ENCODE data around the gene TMC1.

The TMC1 gene

GRCh38 chr9:72675586-72675985, 154.2 kb downstream of the TMC1 start:
- Histone ChIP-seq H3K27ac (ENCODE audit: low read length) (no peak overlapping the region), H3K4me3 (ENCODE audit: low read length) (no peak overlapping the region), H3K9me3 (ENCODE audit: control insufficient read depth, insufficient read depth, low read length) (no peaks in the 10 kb centered on the region), H3K27me3 (ENCODE audit: control insufficient read depth, insufficient read depth, low read length) (no peaks in the 10 kb centered on the region), H3K4me1 (ENCODE audit: control insufficient read depth, insufficient read depth, low read length) (no peaks in the 10 kb centered on the region), H3K36me3 (ENCODE audit: control insufficient read depth, insufficient read depth, low read length) (no peaks in the 10 kb centered on the region)
- no peak for DNase-seq (ENCODE audit: low read depth, low spot score)
- no CpG with 5 or more reads among the region's 1 CpG for WGBS (ENCODE audit: insufficient coverage, insufficient read length)

- DNase-seq (ENCODE audit: low read depth, low spot score) = peak; percentile 84
- no CpG with 5 or more reads among the region's 2 CpGs for WGBS (ENCODE audit: insufficient coverage, insufficient read length)
- Histone ChIP-seq H3K27me3 (ENCODE audit: control insufficient read depth, insufficient read depth, low read length) (no peaks in the 10 kb centered on the region), H3K4me1 (ENCODE audit: control insufficient read depth, insufficient read depth, low read length) (no peaks in the 10 kb centered on the region), H3K4me3 (ENCODE audit: low read length) (no peak overlapping the region), H3K27ac (ENCODE audit: low read length) (no peak overlapping the region), H3K9me3 (ENCODE audit: control insufficient read depth, insufficient read depth, low read length) (no peaks in the 10 kb centered on the region), H3K36me3 (ENCODE audit: control insufficient read depth, insufficient read depth, low read length) (no peaks in the 10 kb centered on the region)
These were observed 159.3 kb downstream of the TMC1 start for GRCh38 chr9:72680593-72681282.

- no peak for DNase-seq (ENCODE audit: low read depth, low spot score)
- Histone ChIP-seq H3K9me3 (ENCODE audit: control insufficient read depth, insufficient read depth, low read length) (no peaks in the 10 kb centered on the region), H3K27me3 (ENCODE audit: control insufficient read depth, insufficient read depth, low read length) (no peaks in the 10 kb centered on the region), H3K4me1 (ENCODE audit: control insufficient read depth, insufficient read depth, low read length) (no peaks in the 10 kb centered on the region), H3K27ac (ENCODE audit: low read length) (no peak overlapping the region), H3K36me3 (ENCODE audit: control insufficient read depth, insufficient read depth, low read length) (no peaks in the 10 kb centered on the region), H3K4me3 (ENCODE audit: low read length) (no peak overlapping the region)
- WGBS (ENCODE audit: insufficient coverage, insufficient read length) = no CpG with 5 or more reads among the region's 1 CpG
These were observed 159.8 kb downstream of the TMC1 start for GRCh38 chr9:72681283-72681630.

- Histone ChIP-seq H3K36me3 (ENCODE audit: control insufficient read depth, insufficient read depth, low read length) (no peaks in the 10 kb centered on the region), H3K27ac (ENCODE audit: low read length) (no peak overlapping the region), H3K9me3 (ENCODE audit: control insufficient read depth, insufficient read depth, low read length) (no peaks in the 10 kb centered on the region), H3K4me3 (ENCODE audit: low read length) (no peak overlapping the region), H3K27me3 (ENCODE audit: control insufficient read depth, insufficient read depth, low read length) (no peaks in the 10 kb centered on the region), H3K4me1 (ENCODE audit: control insufficient read depth, insufficient read depth, low read length) (no peaks in the 10 kb centered on the region)
- no peak for DNase-seq (ENCODE audit: low read depth, low spot score)
- WGBS (ENCODE audit: insufficient coverage, insufficient read length) = no CpG with 5 or more reads among the region's 2 CpGs
These were observed 163.2 kb downstream of the TMC1 start for GRCh38 chr9:72684615-72685014.

GRCh38 chr9:72685911-72686310, 164.5 kb downstream of the TMC1 start:
- no CpG with 5 or more reads among the region's 2 CpGs for WGBS (ENCODE audit: insufficient coverage, insufficient read length)

GRCh38 chr9:72687331-72687730, 165.9 kb downstream of the TMC1 start:
- Histone ChIP-seq H3K27me3 (ENCODE audit: control insufficient read depth, insufficient read depth, low read length) (no peaks in the 10 kb centered on the region), H3K27ac (ENCODE audit: low read length) (no peak overlapping the region), H3K36me3 (ENCODE audit: control insufficient read depth, insufficient read depth, low read length) (no peaks in the 10 kb centered on the region), H3K9me3 (ENCODE audit: control insufficient read depth, insufficient read depth, low read length) (no peaks in the 10 kb centered on the region), H3K4me1 (ENCODE audit: control insufficient read depth, insufficient read depth, low read length) (no peaks in the 10 kb centered on the region), H3K4me3 (ENCODE audit: low read length) (no peak overlapping the region)
- no peak for DNase-seq (ENCODE audit: low read depth, low spot score)

More at GRCh38 chr9:72685911-72686310, 164.5 kb downstream of the TMC1 start:
- no peak for DNase-seq (ENCODE audit: low read depth, low spot score)
- H3K4me3 ChIP-seq (ENCODE audit: low read length) = no peak overlapping the region
- H3K27me3 ChIP-seq (ENCODE audit: control insufficient read depth, insufficient read depth, low read length) = no peaks in the 10 kb centered on the region
- H3K4me1 ChIP-seq (ENCODE audit: control insufficient read depth, insufficient read depth, low read length) = no peaks in the 10 kb centered on the region
- no peaks in the 10 kb centered on the region for H3K9me3 ChIP-seq (ENCODE audit: control insufficient read depth, insufficient read depth, low read length)
- no peak overlapping the region for H3K27ac ChIP-seq (ENCODE audit: low read length)
- H3K36me3 ChIP-seq (ENCODE audit: control insufficient read depth, insufficient read depth, low read length) = no peaks in the 10 kb centered on the region

GRCh38 chr9:72691671-72692070, 170.3 kb downstream of the TMC1 start:
- Histone ChIP-seq H3K9me3 (ENCODE audit: control insufficient read depth, insufficient read depth, low read length) (no peaks in the 10 kb centered on the region), H3K27ac (ENCODE audit: low read length) (no peak overlapping the region), H3K4me1 (ENCODE audit: control insufficient read depth, insufficient read depth, low read length) (no peaks in the 10 kb centered on the region), H3K36me3 (ENCODE audit: control insufficient read depth, insufficient read depth, low read length) (no peaks in the 10 kb centered on the region), H3K27me3 (ENCODE audit: control insufficient read depth, insufficient read depth, low read length) (no peaks in the 10 kb centered on the region), H3K4me3 (ENCODE audit: low read length) (no peak overlapping the region)
- DNase-seq (ENCODE audit: low read depth, low spot score) = no peak

- no CpG with 5 or more reads among the region's 3 CpGs for WGBS (ENCODE audit: insufficient coverage, insufficient read length)
- Histone ChIP-seq H3K27ac (ENCODE audit: low read length) (no peak overlapping the region), H3K4me3 (ENCODE audit: low read length) (no peak overlapping the region), H3K27me3 (ENCODE audit: control insufficient read depth, insufficient read depth, low read length) (no peaks in the 10 kb centered on the region), H3K36me3 (ENCODE audit: control insufficient read depth, insufficient read depth, low read length) (no peaks in the 10 kb centered on the region), H3K9me3 (ENCODE audit: control insufficient read depth, insufficient read depth, low read length) (no peaks in the 10 kb centered on the region), H3K4me1 (ENCODE audit: control insufficient read depth, insufficient read depth, low read length) (no peaks in the 10 kb centered on the region)
- DNase-seq (ENCODE audit: low read depth, low spot score) = no peak
These were observed 174.0 kb downstream of the TMC1 start for GRCh38 chr9:72695365-72695764.

GRCh38 chr9:72696511-72696910, 175.1 kb downstream of the TMC1 start:
- DNase-seq (ENCODE audit: low read depth, low spot score) = no peak
- Histone ChIP-seq H3K27ac (ENCODE audit: low read length) (no peak overlapping the region), H3K4me1 (ENCODE audit: control insufficient read depth, insufficient read depth, low read length) (no peaks in the 10 kb centered on the region), H3K9me3 (ENCODE audit: control insufficient read depth, insufficient read depth, low read length) (no peaks in the 10 kb centered on the region), H3K27me3 (ENCODE audit: control insufficient read depth, insufficient read depth, low read length) (no peaks in the 10 kb centered on the region), H3K36me3 (ENCODE audit: control insufficient read depth, insufficient read depth, low read length) (no peaks in the 10 kb centered on the region), H3K4me3 (ENCODE audit: low read length) (no peak overlapping the region)

- DNase-seq (ENCODE audit: low read depth, low spot score) = no peak
- Histone ChIP-seq H3K27ac (ENCODE audit: low read length) (no peak overlapping the region), H3K4me1 (ENCODE audit: control insufficient read depth, insufficient read depth, low read length) (no peaks in the 10 kb centered on the region), H3K27me3 (ENCODE audit: control insufficient read depth, insufficient read depth, low read length) (no peaks in the 10 kb centered on the region), H3K36me3 (ENCODE audit: control insufficient read depth, insufficient read depth, low read length) (no peaks in the 10 kb centered on the region), H3K4me3 (ENCODE audit: low read length) (no peak overlapping the region), H3K9me3 (ENCODE audit: control insufficient read depth, insufficient read depth, low read length) (no peaks in the 10 kb centered on the region)
- WGBS (ENCODE audit: insufficient coverage, insufficient read length) = no CpG with 5 or more reads among the region's 3 CpGs
These were observed 180.1 kb downstream of the TMC1 start for GRCh38 chr9:72701510-72701909.

- DNase-seq (ENCODE audit: low read depth, low spot score) = no peak
- H3K27ac ChIP-seq (ENCODE audit: low read length) = no peak overlapping the region
- WGBS (ENCODE audit: insufficient coverage, insufficient read length) = no CpG with 5 or more reads among the region's 4 CpGs
These were observed 182.2 kb downstream of the TMC1 start for GRCh38 chr9:72703574-72703973.

More at GRCh38 chr9:72703574-72703973, 182.2 kb downstream of the TMC1 start:
- Histone ChIP-seq H3K27me3 (ENCODE audit: control insufficient read depth, insufficient read depth, low read length) (no peaks in the 10 kb centered on the region), H3K4me1 (ENCODE audit: control insufficient read depth, insufficient read depth, low read length) (no peaks in the 10 kb centered on the region), H3K36me3 (ENCODE audit: control insufficient read depth, insufficient read depth, low read length) (no peaks in the 10 kb centered on the region), H3K9me3 (ENCODE audit: control insufficient read depth, insufficient read depth, low read length) (no peaks in the 10 kb centered on the region), H3K4me3 (ENCODE audit: low read length) (no peak overlapping the region)
